ENCODE results near the gene NOXA1.

Gene NOXA1

GRCh38 chr9:137426018-137426681 is 3.0 kb downstream of the NOXA1 start:
- no peak for DNase-seq (ENCODE audit: low spot score)

GRCh38 chr9:137427454-137428310 is 4.5 kb downstream of the NOXA1 start:
- DNase-seq (ENCODE audit: low spot score) = no peak

GRCh38 chr9:137428311-137428630 is 5.1 kb downstream of the NOXA1 start:
- DNase-seq (ENCODE audit: low spot score) = no peak

GRCh38 chr9:137428841-137429545 is 5.8 kb downstream of the NOXA1 start:
- DNase-seq (ENCODE audit: low spot score) = no peak

- no peak for DNase-seq (ENCODE audit: low spot score)
These were observed 6.3 kb downstream of the NOXA1 start for GRCh38 chr9:137429546-137429890.

- DNase-seq (ENCODE audit: low spot score) = no peak
These were observed 7.0 kb downstream of the NOXA1 start for GRCh38 chr9:137429974-137430722.

- no peak for DNase-seq (ENCODE audit: low spot score)
These were observed 7.7 kb downstream of the NOXA1 start for GRCh38 chr9:137430723-137431415.

- no peak for DNase-seq (ENCODE audit: low spot score)
These were observed 8.3 kb downstream of the NOXA1 start for GRCh38 chr9:137431416-137431931.

GRCh38 chr9:137432687-137433348 is 9.6 kb downstream of the NOXA1 start:
- no peak for DNase-seq (ENCODE audit: low spot score)

- DNase-seq (ENCODE audit: low spot score) = no peak
These were observed 10.2 kb downstream of the NOXA1 start for GRCh38 chr9:137433349-137433915.

- no peak for DNase-seq (ENCODE audit: low spot score)
These were observed 10.8 kb downstream of the NOXA1 start for GRCh38 chr9:137433916-137434431.

- no peak for DNase-seq (ENCODE audit: low spot score)
These were observed 11.5 kb downstream of the NOXA1 start for GRCh38 chr9:137434498-137435380.

- no peak for DNase-seq (ENCODE audit: low spot score)
These were observed 12.2 kb downstream of the NOXA1 start for GRCh38 chr9:137435381-137435891.

GRCh38 chr9:137435980-137436760 is 13.0 kb downstream of the NOXA1 start:
- no peak for DNase-seq (ENCODE audit: low spot score)

GRCh38 chr9:137436761-137437600 is 13.8 kb downstream of the NOXA1 start:
- no peak for DNase-seq (ENCODE audit: low spot score)

- DNase-seq (ENCODE audit: low spot score) = no peak
These were observed 14.7 kb downstream of the NOXA1 start for GRCh38 chr9:137437691-137438590.
